GM21367 (cell line): ENCODE measurements around the gene SLC8A3.

Experiments used
- ATAC-seq: cut with Tn5 transposase; IDR thresholded peaks from one replicate; pipeline ENCODE4 v1.9.1; 2021; ENCODE audit not compliant: unreplicated experiment

The SLC8A3 gene

GRCh38 chr14:70002589-70003346 lies 186.0 kb downstream of the SLC8A3 start:
- no peak for ATAC-seq

DNA sequence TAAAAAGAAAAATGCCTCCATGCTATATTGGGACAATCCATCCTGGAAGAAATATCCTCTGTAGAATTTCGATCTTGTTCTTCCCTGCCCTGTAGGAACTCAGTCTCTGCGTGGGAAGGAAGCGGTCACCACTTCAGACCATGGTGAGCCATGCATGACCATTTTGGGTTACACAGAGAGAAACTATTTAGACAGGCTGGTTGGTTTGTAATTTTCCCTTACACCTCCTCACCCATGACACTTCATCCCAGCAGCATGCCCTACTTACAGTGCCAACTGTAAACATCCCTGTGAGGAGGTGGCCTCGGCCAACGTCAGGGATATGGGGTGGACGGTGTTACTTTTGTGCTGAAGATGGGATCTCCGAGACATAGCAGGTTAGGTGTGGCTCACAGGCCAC lies 188.2 kb downstream of the SLC8A3 start:
- no peak for ATAC-seq

GRCh38 chr14:69999261-69999674 lies 189.5 kb downstream of the SLC8A3 start:
- no peak for ATAC-seq

DNA sequence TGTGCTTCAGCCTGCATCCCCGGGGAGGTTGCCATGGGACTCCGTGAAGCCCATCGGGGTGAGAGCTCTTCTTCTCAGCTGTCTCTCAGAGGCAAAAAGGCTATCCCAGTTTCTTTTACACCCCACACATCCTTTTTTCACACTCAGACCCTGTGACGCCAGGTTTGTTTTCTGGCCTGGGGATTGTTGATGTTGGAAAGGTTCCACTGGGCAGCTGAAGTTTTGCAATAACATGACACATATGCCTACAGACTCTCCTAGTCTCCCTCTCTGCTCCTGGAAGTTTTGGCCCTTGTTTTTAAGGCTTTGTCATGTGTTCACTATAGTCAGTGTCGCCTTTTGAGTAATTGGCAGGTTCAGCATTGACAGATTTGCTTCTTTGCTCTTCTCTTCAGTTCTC lies 190.9 kb downstream of the SLC8A3 start:
- ATAC-seq: no peak

- no peak for ATAC-seq
Measured at GRCh38 chr14:69996216-69996615, 192.5 kb downstream of the SLC8A3 start.
